PFSK-1 (cell line): ENCODE measurements around the gene IRF2.

Experiments used
- POLR2AphosphoS5 ChIP-seq: IDR thresholded peaks from 2 replicates; pipeline ENCODE4 v1.6.1; 2012; ENCODE audit warnings: low read depth, mild to moderate bottlenecking, control low read depth, low read length, moderate library complexity
- SIN3A ChIP-seq: IDR thresholded peaks from 2 replicates; pipeline ENCODE4 v1.6.1; 2012; ENCODE audit warnings: mild to moderate bottlenecking, low read length, moderate library complexity, borderline replicate concordance; ENCODE audit not compliant: insufficient read depth
- TAF1 ChIP-seq: IDR thresholded peaks from 2 replicates; pipeline ENCODE4 v1.6.1; 2012; ENCODE audit warnings: low read length, control low read depth, borderline replicate concordance; ENCODE audit not compliant: insufficient read depth
- TF ChIP-seq, protein P1 (sequence below), 2 experiments: IDR thresholded peaks; 2 replicates each; pipeline versions ENCODE4 v1.6.1 to v1.8.0; 2011 to 2012; ENCODE audit warnings: low read depth in 2 of 2, low read length in 2 of 2, control low read depth in 1 of 2, inconsistent platforms in 1 of 2, mild to moderate bottlenecking in 1 of 2, moderate library complexity in 1 of 2; ENCODE audit not compliant: insufficient read depth in 1 of 2

- TF ChIP-seq SIN3A: no peak
- TF ChIP-seq, protein P1, sequence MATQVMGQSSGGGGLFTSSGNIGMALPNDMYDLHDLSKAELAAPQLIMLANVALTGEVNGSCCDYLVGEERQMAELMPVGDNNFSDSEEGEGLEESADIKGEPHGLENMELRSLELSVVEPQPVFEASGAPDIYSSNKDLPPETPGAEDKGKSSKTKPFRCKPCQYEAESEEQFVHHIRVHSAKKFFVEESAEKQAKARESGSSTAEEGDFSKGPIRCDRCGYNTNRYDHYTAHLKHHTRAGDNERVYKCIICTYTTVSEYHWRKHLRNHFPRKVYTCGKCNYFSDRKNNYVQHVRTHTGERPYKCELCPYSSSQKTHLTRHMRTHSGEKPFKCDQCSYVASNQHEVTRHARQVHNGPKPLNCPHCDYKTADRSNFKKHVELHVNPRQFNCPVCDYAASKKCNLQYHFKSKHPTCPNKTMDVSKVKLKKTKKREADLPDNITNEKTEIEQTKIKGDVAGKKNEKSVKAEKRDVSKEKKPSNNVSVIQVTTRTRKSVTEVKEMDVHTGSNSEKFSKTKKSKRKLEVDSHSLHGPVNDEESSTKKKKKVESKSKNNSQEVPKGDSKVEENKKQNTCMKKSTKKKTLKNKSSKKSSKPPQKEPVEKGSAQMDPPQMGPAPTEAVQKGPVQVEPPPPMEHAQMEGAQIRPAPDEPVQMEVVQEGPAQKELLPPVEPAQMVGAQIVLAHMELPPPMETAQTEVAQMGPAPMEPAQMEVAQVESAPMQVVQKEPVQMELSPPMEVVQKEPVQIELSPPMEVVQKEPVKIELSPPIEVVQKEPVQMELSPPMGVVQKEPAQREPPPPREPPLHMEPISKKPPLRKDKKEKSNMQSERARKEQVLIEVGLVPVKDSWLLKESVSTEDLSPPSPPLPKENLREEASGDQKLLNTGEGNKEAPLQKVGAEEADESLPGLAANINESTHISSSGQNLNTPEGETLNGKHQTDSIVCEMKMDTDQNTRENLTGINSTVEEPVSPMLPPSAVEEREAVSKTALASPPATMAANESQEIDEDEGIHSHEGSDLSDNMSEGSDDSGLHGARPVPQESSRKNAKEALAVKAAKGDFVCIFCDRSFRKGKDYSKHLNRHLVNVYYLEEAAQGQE (IDR thresholded peaks at IDR 0.05; ENCODE audit: insufficient read depth in 1 of 2, low read depth in 2 of 2, low read length in 2 of 2): no peak
- TF ChIP-seq POLR2AphosphoS5: no peak
- no peak for TF ChIP-seq TAF1
These were observed 15.4 kb upstream of the IRF2 start for GRCh38 chr4:184489771-184490170.
